ENCODE measurements around the gene NADK2.

DNA sequence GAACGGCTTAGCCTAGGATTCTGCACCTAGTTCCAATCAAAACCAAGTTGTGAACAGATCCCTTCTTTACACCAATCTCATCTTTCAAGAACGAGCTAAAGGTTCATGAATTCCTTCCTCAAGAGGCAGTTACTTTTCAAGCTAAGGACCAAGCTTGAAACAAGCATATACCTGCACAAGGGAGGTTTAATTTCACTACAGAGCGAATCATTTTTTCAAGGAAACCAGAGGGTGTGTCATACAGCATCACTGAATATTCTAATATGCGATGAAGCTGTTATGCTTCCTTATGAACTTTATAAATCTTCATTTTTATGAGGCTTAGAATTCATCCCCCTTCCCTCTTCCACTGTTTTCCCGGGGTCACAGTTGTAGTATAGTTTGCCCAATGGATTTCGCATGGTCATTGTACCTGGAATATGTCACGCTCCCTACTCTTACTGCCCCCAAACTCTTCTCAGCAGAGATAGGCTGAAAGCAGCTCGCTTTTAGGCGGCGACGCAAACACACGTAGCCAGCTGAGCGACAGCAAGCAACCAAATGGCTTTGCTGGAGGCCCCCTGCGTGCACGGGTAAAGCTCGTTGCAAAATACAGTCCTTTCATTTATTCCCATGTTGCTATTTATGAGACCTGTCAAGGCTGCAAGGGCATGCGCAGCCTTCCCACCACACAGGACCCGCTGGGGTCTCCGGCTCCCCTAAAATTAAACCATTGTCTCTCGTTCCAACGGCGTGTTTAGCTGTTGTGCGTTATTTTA lies 90.9 kb downstream of the NADK2 start:
- TF ChIP-seq, protein P1, sequence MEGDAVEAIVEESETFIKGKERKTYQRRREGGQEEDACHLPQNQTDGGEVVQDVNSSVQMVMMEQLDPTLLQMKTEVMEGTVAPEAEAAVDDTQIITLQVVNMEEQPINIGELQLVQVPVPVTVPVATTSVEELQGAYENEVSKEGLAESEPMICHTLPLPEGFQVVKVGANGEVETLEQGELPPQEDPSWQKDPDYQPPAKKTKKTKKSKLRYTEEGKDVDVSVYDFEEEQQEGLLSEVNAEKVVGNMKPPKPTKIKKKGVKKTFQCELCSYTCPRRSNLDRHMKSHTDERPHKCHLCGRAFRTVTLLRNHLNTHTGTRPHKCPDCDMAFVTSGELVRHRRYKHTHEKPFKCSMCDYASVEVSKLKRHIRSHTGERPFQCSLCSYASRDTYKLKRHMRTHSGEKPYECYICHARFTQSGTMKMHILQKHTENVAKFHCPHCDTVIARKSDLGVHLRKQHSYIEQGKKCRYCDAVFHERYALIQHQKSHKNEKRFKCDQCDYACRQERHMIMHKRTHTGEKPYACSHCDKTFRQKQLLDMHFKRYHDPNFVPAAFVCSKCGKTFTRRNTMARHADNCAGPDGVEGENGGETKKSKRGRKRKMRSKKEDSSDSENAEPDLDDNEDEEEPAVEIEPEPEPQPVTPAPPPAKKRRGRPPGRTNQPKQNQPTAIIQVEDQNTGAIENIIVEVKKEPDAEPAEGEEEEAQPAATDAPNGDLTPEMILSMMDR (IDR thresholded peaks at IDR 0.05) = no peak
- no peak for TF ChIP-seq POLR2A (IDR thresholded peaks at IDR 0.05)
